GM21825 (cell line): ENCODE measurements around the gene ITSN1.
"Not testable (repeated sequence)": the region's sequence is repeated elsewhere in the genome, so short reads cannot be mapped to it uniquely, and the experiment has no call there.

Experiments
- ATAC-seq: cut with Tn5 transposase; IDR thresholded peaks from one replicate; pipeline ENCODE4 v1.9.1; 2021; ENCODE audit warnings: mild to moderate bottlenecking, moderate library complexity; ENCODE audit not compliant: unreplicated experiment

The ITSN1 gene

DNA sequence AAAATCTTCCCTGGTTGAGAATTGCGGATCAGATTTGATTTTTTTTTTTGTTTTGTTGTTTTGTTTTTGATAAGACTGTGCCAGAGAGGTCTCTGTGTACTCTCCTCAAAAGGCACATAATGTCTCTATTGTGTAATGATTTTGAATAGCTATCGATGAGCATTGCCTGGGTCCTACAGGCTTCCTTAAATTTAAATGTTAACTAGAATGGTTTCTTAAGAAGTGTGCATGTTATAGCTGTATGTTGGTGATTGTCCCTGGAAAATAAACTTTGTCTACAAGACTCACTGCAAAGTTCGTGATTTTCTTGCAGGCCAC lies 121.2 kb downstream of the ITSN1 start:
- no peak for ATAC-seq

DNA sequence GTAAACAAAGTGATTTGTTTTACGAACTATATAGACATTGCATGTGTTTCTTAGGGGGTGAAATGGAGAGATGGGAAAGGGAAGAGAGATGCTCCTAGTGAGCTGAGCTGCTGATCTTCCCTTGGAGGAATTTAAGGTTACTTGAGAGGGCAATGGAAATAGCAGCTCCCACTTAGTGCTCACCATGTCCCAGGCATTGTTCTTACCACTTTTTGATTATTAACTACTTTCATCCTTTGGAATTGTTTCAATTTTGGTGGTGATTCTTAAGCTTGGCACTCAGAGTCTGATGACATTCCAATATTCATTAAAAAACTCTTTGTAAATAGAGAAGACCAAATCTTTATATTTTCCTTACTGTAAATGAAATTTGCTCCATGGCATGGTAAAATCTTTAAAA lies 124.9 kb downstream of the ITSN1 start:
- no peak for ATAC-seq

DNA sequence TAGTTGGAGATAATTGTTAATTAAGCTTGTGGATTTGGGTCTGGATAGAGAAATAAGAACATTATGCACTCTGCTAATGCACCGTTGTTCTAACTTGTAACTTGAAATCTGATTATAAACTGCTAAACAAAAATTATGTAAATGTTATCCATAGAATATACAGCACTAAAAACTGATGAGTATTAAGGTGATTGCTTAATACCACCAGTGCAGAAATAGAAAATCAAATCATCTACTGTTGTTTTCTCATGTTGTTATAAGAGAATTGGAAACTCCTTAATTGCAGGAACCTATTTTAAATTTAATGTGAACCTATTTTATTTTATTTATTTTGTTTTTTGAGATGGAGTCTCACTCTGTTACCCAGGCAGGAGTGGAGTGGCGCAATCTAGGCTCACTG lies 125.7 kb downstream of the ITSN1 start:
- ATAC-seq, result no peak

DNA sequence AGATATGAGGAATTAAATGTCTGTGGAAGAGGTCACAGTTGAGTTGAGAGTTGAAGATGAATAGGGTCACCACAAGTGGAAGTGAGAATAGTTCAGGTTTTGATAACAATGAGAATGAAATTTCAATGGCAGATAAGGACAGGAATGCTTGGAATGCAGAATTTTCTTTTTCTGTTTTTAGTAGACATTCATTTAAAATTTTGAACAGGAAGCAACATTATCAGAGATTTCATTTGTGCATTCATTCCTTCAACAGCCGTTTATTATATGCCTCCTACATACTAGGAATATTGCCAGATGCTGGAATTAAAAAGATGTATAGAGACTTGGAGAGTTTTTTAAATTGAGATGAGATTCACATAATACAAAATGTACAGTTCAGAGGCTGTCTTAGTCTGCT lies 126.8 kb downstream of the ITSN1 start:
- ATAC-seq, result no peak

DNA sequence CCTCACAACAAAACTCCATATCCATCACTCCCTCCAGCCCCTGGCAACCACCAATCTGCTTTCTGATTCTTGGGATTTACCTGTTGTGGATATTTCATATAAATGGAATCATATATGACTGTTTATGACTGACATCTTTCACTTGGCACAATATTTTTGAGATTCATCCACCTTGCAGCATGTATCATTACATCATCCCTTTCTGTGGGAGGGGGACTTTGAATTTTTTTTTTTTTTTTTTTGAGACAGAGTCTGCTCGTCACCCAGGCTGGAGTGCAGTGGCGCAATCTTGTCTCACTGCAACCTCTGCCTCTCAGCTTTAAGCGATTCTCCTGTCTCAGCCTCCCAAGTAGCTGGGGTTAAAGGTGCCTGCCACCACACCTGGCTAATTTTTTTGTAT lies 128.2 kb downstream of the ITSN1 start:
- no peak for ATAC-seq

DNA sequence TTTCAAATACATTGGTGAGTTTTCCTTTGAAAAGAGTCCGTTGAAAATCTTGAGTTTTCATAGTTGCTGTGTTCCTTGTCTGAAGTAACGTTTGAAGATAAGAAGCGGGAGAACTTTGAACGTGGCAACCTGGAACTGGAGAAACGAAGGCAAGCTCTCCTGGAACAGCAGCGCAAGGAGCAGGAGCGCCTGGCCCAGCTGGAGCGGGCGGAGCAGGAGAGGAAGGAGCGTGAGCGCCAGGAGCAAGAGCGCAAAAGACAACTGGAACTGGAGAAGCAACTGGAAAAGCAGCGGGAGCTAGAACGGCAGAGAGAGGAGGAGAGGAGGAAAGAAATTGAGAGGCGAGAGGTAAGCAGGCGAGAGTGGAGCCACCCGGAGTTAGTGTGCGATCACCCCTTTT lies 129.7 kb downstream of the ITSN1 start:
- no peak for ATAC-seq

DNA sequence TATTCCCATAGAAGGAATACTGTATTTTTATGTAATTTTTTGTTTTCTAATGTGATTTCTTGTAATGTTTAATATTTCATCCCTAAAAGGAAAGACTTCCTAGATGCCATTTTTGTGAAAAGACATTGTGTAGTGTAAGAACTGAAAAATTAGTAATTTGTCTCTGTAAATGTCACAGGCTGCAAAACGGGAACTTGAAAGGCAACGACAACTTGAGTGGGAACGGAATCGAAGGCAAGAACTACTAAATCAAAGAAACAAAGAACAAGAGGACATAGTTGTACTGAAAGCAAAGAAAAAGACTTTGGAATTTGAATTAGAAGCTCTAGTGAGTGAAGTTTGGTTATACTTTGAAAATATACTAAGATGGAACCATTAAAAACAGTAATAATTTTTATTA lies 132.2 kb downstream of the ITSN1 start:
- no peak for ATAC-seq

DNA sequence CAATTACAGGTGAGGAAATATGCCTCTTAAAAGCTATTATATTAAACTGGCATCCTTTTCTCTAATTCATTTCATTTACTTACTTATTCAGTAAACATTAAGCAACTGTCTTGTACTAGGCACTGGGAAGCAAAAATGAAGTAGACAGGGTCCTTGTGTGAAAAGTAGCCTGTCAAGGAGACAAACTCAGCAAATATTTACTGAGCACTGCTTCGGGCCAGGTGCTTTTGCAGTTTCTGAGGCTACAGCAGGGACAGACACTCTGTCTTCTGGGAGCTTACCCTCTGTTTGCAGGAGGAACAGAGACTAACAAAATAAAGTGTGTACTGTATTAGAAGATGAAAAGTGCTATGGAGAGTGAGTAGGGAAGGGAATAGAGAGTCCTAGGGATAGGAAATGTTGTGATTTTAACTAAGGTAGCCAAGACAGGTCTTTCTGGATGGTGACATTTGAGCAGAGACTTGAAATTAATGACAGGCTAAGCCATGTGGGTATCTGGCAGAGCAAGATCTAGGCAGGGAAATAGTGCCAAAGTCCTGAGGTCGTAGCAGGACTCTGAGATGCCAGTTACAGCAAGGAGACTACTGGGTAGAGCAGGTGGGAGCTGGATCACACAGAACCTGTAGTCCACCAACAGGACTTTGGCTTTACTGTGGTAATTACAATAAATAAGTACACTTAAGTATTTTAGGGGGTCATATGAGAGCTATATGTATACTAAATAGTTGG lies 133.0 kb downstream of the ITSN1 start:
- ATAC-seq, result no peak

DNA sequence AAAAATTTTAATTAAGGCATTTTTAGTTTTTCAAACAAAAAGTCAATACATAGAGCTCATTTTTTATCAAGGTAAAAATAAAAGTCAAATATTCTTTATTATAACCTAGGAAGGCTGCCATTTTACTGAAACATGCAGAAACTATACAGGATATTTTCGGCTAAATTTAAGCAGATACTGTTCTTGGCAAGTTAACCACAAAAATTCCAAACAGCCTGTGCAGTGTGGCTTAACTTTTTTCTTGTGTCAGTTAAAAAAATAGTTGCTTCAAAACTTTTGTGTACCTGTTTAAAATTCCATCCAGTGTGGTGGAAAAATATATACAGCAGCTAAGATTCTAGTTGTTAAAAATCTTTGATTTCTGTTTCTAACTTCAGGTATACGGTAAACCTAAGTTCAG lies 138.3 kb downstream of the ITSN1 start:
- ATAC-seq, result no peak

DNA sequence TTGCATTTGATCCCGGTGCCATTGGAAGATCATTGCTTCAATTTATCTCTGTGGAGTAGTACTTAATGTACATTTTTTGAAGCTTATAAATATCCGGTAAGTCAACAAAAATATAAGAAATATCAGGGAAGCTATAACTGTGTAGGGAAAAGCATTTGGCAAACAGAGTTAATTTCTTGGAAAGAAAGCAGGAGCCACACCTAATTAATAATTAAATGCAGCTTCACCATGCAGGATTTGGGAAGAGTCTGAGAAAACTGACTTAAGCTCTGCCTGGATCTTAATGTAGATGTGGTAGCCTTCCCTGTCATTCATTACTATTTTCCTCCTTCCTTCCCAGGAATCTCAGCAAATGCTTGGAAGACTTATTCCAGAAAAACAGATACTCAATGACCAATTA lies 138.8 kb downstream of the ITSN1 start:
- no peak for ATAC-seq

DNA sequence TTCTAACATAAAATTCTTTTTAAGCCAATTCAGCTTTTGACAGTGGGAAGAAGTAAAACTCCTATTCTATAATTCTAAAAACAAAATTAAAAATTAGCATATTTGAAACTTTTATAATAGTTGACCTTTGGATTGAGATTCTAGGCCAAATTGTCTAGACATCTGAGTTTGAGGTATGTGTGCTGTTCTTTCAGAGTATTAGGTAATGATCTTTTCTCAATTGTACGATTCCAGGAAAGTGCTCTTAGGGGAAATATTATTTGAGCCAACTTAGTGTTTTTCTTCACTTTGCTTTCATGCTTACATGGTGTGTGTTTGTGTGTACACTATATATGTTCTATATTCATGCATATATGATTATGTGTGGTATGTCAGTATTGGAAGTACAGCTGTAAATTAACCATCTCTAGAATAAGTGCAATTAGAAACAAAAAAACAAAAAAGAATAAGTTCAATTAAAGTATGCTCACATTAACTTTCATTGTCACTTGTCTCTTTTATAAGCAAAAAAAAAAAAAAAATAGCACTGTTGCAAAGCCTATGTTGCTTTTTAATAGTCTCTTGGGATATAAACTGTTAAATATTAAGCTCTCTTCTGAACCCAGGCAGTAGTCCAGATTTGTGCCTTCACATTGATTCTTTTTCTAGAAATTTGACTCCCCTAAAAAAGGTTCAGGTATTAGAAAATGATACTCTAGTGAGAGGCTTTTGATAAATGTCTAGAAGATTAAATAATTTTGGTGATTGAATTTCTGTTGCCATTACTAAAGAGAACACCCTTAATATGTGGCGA lies 141.1 kb downstream of the ITSN1 start:
- ATAC-seq, result no peak

DNA sequence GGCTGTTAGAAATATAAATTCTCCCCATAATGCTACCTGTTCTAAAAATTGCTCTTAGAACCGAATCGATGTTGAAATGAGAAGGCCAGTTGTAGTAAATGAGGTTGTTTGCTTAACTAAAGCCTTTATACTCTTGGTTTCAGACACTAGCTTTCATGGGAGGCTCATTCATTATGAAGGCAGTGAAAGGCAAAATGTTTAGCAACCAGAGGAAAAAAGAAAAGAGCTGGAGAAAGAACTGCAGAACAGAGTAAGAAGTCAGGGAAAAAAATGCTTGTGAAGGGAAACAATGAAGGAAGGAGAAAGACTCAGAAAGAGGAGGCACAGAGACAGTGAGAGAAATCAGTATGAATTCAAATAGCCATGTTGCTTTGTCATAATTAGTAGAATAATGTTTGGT lies 145.1 kb downstream of the ITSN1 start:
- no peak for ATAC-seq

DNA sequence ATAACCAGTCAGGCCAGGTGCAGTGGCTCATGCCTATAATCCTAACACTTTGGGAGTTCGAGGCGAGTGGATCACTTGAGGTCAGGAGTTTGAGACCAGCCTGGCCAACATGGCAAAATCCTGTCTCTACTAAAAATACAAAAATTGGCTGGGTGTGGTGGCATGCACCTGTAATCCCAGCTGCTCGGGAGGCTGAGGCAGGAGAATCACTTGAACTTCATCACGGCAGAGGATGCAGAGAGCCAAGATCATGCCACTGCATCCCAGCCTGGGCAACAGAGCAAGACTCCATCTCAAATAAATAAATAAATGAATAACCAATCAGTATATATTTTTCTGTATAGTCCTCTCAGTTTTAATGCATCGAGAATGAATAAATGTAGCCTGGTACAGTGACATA lies 146.1 kb downstream of the ITSN1 start:
- ATAC-seq, result not testable (repeated sequence)

DNA sequence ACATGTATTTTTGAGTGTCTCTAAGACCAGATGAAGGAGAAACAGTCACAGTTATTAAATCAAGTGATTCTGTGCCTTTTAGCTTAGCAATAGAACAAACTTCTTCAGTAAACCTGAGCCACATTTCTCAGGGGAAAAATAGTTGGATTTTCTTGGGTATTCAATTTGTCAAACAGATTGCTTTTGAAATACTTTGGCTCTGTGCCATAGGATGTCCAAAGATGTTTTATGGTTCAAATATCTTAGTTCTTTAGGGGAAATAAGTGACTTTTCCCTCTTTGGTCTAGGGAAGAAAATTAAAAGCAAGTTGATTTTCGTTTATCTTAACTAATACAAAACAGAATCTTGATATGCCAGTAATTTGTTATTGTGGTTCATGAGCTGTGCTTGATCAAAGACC lies 147.4 kb downstream of the ITSN1 start:
- no peak for ATAC-seq

DNA sequence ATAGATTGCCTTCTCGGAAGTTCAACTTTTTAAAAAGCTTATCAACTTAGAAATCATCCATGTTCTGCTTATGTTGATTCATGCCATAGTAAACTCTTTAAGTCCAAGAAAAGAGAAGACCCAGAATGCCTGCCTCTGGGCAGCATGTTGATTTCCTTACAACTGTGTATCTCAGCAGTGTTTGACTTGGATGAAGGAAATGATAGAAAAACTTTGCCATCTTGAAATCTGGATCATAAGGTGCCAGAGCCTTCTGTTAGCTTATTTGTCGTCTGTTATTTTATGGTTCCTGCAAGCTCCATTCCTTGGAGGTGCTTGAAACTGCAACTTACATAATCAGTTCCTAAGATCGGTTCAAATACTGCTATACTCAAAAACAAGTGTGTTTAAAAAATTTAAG lies 148.8 kb downstream of the ITSN1 start:
- ATAC-seq, result no peak

DNA sequence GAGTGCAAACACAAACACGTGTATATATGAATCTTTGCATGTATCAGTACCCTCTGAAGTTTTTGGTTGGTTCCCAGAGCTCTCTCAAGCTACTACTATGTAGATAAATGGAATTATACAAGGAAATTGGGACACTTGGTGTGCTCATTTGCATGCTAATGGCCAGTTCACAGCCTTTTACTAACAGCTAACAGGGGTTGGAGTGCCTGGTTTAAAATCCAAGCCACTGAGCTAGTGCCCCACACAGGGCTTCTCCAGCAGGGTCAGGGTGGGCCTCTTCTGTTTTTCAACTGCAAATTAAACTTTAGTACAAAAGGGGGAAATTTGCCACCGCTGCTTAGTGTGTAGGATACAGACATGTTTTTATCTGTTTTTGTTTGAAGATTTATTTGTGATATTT lies 152.3 kb downstream of the ITSN1 start:
- no peak for ATAC-seq

DNA sequence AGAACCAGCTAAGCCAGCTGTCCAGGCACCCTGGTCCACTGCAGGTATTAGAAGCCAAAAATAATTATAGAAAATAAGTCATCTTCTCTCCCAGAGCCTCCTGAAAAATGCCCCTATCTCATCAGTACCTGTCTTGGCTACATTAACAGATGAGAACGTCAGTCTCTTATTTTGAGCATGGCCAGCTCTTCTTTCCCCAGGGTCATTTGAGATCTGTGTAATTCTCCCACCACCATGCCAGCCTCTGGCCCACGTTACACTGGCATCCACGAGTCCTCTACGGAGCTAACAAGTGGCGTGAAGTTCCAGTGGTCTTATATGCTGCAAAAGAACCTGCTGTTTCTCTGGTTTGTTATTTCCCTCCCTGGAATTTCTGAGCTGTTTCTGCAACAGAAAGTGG lies 155.3 kb downstream of the ITSN1 start:
- ATAC-seq, result no peak

DNA sequence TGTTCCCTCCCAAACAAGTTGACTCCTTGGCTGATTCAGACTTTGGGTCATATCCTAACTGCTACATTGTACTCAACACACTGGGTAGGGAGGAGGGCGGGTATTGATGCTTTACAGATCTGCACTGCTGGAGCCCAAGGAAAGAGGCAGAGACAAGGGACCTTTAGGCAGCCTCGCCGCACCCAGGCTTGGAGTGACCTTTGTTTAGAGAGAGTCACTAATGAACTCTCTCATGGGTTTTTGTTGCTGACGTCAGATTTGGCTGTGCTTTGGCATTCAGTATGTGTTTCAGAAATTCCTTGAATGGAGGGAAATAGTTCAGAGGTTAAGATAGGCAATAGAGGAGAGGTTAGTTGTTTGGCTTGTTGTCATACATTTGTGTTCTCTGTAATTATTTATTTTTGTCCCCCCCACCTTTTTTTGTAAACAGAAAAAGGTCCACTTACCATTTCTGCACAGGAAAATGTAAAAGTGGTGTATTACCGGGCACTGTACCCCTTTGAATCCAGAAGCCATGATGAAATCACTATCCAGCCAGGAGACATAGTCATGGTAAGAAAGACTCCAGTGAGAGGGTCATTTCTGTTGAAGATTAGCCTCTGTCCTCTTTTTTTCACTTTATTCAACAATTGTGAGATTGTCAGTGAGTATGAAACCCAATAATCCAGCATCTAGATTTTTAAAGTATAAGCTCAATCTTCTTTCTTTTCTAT lies 157.2 kb downstream of the ITSN1 start:
- no peak for ATAC-seq

DNA sequence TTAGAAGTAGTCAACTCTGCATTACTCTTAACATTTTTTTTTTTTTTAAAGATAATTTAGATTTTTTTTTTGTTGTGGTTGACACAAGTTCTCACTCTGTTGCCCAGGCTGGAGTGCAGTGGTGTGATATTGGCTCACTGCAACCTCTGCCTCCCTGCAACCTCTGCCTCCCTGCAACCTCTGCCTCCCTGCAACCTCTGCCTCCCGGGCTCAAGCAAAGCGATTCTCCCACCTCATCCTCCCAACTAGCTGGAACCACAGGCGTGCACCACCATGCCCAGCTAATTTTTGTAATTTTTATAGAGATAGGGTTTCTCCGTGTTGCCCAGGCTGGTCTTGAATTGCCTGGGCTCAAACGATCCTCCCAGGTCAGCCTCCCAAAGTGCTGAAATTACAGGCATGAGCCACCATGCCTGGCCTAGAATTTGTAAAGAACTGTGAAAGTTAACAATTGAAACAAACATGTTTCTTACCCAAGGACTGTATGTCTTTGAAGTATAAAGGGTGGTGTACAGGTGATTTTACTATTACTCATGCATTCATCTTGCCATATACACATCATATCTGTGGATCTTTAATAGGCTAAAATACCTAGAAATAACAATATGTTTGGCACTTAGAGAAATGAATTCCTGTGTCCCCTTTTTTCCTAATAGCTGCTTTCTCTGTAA lies 158.6 kb downstream of the ITSN1 start:
- no peak for ATAC-seq

DNA sequence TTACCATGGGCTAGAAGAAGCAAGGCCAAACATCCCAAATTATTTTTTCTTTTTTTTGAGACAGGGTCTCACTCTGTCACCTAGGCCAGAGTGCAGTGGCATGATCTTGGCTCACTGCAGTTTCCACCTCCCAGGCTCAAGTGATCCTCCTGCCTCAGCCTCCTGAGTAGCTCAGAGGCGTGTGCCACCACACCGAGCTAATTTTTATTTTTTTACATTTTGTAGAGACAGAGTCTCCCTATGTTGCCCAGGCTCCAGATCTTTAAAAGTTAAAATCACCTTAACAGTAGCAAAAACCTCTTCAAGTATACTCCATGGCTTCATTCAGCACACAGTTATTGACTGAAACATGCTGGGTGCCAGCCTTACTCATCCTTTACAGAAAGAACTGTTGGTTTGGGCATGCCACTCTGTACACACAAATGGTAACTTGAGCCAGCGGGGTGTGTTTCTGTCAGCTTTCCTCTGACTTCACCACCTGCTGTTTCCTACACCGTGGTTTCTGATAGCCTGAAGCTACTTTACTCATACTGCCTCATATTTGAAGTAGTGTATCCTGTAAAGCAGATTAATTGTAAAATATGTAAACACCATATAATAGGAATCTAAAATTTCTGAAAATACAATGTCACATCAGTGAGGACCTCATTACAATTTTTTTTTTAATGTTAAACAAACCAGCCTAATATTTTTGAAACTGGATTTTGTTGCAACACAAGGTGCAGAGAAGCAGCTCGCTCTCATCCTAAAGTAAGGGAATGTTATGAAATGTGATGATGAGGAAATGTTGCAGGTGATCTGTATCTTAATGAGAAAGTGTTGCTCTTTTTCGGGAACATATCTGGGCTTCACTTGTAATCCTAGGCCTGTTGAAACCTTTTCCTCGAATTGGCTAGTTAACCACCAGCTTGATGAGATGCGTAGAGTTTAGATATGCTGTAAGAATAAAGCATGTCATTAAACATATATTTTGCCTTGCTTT lies 159.4 kb downstream of the ITSN1 start:
- ATAC-seq, result no peak
